Tibial nerve (tissue), 4 donors: Measurements from ENCODE around the gene E2F6. TPM values are rescaled to one million over a fixed set of nuclear protein-coding genes. Genes with fewer than 3 reads are reported as not detected.
A peak's percentile ranks its signal among the peaks of the same experiment; 100 is the strongest.

ENCODE experiments used
- DNase-seq, 2 donors: peaks; one replicate each; pipeline ENCODE4 v3.0.0-alpha.2; 2019; ENCODE audit warnings: low spot score in 2 of 2
- H3K27ac ChIP-seq, 4 donors: fragments of 200-600 bp; sonication (generic) in 3 of 4; one replicate each; pipeline ENCODE4 v1.5.1; 2017 to 2019; ENCODE audit warnings: mild to moderate bottlenecking in 1 of 4
- H3K27me3 ChIP-seq, 2 donors: fragments of 200-600 bp; sonication (generic) in 1 of 2; one replicate each; pipeline versions ENCODE4 v1.5.1 to v1.6.0; 2017 to 2019
- H3K36me3 ChIP-seq, 3 donors: fragments of 200-600 bp; sonication (generic); one replicate each; pipeline ENCODE4 v1.5.1; 2018 to 2019
- H3K4me1 ChIP-seq, 4 donors: fragments of 200-600 bp; sonication (generic) in 3 of 4; one replicate each; pipeline ENCODE4 v1.5.1; 2017 to 2019
- H3K4me3 ChIP-seq, 4 donors: fragments of 200-600 bp; sonication (generic) in 3 of 4; one replicate each; pipeline ENCODE4 v1.5.1; 2017 to 2019; ENCODE audit warnings: mild to moderate bottlenecking in 1 of 4, moderate library complexity in 1 of 4
- H3K9me3 ChIP-seq, 4 donors: fragments of 200-600 bp; sonication (generic) in 3 of 4; one replicate each; pipeline ENCODE4 v1.5.1; 2017 to 2019
- EP300 ChIP-seq, 2 donors: sonication (generic); formaldehyde crosslinking; IDR thresholded peaks; one replicate each; pipeline ENCODE4 v1.6.1; 2017; ENCODE audit warnings: antibody characterized with exemption in 2 of 2, mild to moderate bottlenecking in 1 of 2
- POLR2A ChIP-seq, 2 donors: fragments of 450-650 bp; IDR thresholded peaks; one replicate each; pipeline ENCODE4 v1.6.1; 2017; ENCODE audit warnings: antibody characterized with exemption in 2 of 2, mild to moderate bottlenecking in 2 of 2, moderate library complexity in 2 of 2
- WGBS, 2 donors: methylation state at CpG; one replicate each; pipeline ENCODE4 v1.1.5; 2018; 5-methylcytosine and 5-hydroxymethylcytosine counted together
- total RNA-seq, 4 donors: library from RNA; depleted of rRNA; stranded (reverse); fragments of >200 nt; gene quantifications; one replicate each; pipeline ENCODE4 v1.1.0, GENCODE V29; 2016
- TF ChIP-seq, protein P1 (sequence below), 5 experiments: fragments of 200-600 bp in 3 of 5; fragments of 450-650 bp in 2 of 5; sonication (generic) in 3 of 5; IDR thresholded peaks; one replicate each; pipeline ENCODE4 v1.5.1; 2016 to 2019; ENCODE audit warnings: antibody characterized with exemption in 5 of 5, mild to moderate bottlenecking in 3 of 5, moderate library complexity in 2 of 5

E2F6 gene
- total RNA-seq, 4 donors from 2014 or later, result 10.9 to 16.5 (median 13.8) TPM

DNA sequence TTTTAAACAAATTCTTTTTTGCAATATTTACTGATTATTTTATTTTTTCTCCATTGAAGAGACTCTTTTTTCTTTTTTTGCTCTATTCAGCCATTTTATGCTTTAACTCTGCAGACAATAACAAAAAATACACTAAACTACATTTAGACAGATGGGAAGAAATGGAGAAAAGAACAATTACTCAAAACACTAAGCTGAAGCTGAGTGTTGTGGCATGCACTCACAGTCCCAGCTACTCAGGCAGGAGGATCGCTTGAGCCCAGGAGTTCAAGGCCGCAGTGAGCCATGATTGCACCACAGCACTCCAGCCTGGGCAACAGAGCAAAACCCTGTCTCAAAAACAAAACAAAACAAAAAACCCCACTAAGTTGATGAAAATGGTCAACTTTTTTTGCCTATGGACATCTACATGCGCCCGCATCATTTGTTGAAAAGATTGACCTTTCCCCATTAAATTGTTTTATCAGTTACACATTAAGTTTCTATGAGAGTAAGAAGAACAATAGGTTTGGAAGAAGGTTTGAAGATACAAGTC is 43.0 kb downstream of the E2F6 start:
- no peak for DNase-seq
- no peak overlapping the region for H3K27ac ChIP-seq
- TF ChIP-seq POLR2A (IDR thresholded peaks at IDR 0.05) (no peak), EP300 (IDR thresholded peaks at IDR 0.05) (no peak)
- TF ChIP-seq, protein P1, sequence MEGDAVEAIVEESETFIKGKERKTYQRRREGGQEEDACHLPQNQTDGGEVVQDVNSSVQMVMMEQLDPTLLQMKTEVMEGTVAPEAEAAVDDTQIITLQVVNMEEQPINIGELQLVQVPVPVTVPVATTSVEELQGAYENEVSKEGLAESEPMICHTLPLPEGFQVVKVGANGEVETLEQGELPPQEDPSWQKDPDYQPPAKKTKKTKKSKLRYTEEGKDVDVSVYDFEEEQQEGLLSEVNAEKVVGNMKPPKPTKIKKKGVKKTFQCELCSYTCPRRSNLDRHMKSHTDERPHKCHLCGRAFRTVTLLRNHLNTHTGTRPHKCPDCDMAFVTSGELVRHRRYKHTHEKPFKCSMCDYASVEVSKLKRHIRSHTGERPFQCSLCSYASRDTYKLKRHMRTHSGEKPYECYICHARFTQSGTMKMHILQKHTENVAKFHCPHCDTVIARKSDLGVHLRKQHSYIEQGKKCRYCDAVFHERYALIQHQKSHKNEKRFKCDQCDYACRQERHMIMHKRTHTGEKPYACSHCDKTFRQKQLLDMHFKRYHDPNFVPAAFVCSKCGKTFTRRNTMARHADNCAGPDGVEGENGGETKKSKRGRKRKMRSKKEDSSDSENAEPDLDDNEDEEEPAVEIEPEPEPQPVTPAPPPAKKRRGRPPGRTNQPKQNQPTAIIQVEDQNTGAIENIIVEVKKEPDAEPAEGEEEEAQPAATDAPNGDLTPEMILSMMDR (IDR thresholded peaks at IDR 0.05), result no peak
- H3K36me3 ChIP-seq, result no peaks in the 10 kb centered on the region
- H3K4me3 ChIP-seq, result no peak overlapping the region
- peaks cover 0 to 6% (median under 1%) of the 10 kb centered on the region in 4 donors for H3K9me3 ChIP-seq
- H3K4me1 ChIP-seq, result no peaks in the 10 kb centered on the region
- WGBS, 2 donors, result 95 to 99% methylated on average over 4 of the region's 4 CpGs
- H3K27me3 ChIP-seq, result no peaks in the 10 kb centered on the region

DNA sequence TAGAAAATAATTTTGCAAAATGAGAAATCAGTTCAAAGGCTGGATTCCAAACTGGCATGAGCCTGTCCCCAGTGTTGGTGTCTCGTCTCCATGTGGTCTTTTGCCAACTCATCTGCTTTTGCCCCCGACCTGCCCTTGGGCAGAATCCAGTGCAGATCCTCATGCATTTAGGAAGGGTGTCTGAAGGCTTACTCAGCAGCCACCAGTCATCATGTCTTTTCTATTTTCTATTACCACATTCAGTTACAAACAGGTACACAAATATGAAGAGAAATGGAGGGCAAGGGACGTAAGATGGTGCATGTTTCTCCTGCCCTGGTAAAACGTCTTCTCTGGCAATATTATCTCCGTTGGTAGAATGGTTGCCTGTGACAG is 43.5 kb downstream of the E2F6 start:
- peaks cover 0 to 8% (median 2%) of the 10 kb centered on the region in 4 donors for H3K9me3 ChIP-seq
- no peaks in the 10 kb centered on the region for H3K4me1 ChIP-seq
- TF ChIP-seq, protein P1 (IDR thresholded peaks at IDR 0.05), result no peak
- TF ChIP-seq POLR2A (IDR thresholded peaks at IDR 0.05) (no peak), EP300 (IDR thresholded peaks at IDR 0.05) (no peak)
- DNase-seq, result no peak
- no peak overlapping the region for H3K4me3 ChIP-seq
- WGBS, 2 donors, result 86 to 87% methylated on average over 5 of the region's 5 CpGs
- no peaks in the 10 kb centered on the region for H3K27me3 ChIP-seq
- no peak overlapping the region for H3K27ac ChIP-seq
- no peaks in the 10 kb centered on the region for H3K36me3 ChIP-seq

DNA sequence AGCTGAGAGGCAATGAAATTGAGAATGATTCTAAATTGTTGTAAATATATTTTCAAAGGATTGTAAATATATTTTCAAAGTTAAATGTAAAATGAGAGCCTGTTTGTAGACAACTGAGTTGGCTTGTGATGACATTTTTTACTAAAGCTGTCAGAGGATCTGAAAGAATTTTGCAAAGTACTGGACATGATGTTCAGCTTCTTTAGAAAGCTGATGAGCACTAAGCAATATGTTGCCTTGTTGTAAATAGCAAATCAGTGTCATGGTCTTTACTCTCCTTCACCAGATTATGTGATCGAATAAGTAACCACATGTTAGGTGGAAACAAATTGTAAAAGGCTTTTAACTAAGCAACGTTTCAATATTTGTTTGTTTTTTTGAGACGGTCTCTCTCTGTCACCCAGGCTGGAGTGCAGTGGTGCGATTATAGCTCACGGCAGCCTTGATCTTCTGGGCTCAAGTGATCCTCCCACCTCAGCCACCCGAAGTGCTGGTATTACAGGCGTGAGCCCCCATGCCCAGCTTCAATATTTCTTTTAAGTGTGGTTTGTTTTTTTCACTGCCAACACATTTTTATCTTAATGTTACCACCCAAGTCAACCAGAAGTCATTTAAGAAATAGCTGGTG is 44.0 kb downstream of the E2F6 start:
- no peaks in the 10 kb centered on the region for H3K27me3 ChIP-seq
- no peaks in the 10 kb centered on the region for H3K36me3 ChIP-seq
- WGBS, 2 donors, result 72 to 81% methylated on average over 7 of the region's 7 CpGs
- H3K4me1 ChIP-seq, result no peaks in the 10 kb centered on the region
- no peak overlapping the region for H3K4me3 ChIP-seq
- TF ChIP-seq, protein P1 (IDR thresholded peaks at IDR 0.05), result no peak
- no peak for TF ChIP-seq EP300 (IDR thresholded peaks at IDR 0.05)
- TF ChIP-seq POLR2A (IDR thresholded peaks at IDR 0.05), result no peak
- no peak overlapping the region for H3K27ac ChIP-seq
- DNase-seq, result no peak
- H3K9me3 ChIP-seq, result peaks cover 0 to 8% (median 2%) of the 10 kb centered on the region in 4 donors

- WGBS, 2 donors, result 91 to 95% methylated on average over 9 of the region's 9 CpGs
- Histone ChIP-seq H3K27ac (peak overlapping the region in 1 of 4 donors; percentile 73), H3K36me3 (no peaks in the 10 kb centered on the region), H3K4me1 (no peaks in the 10 kb centered on the region), H3K9me3 (peaks cover 0 to 8% (median 2%) of the 10 kb centered on the region in 4 donors), H3K4me3 (no peak overlapping the region), H3K27me3 (no peaks in the 10 kb centered on the region)
- no peak for DNase-seq
- TF ChIP-seq EP300 (IDR thresholded peaks at IDR 0.05) (no peak), POLR2A (IDR thresholded peaks at IDR 0.05) (no peak)
- TF ChIP-seq, protein P1 (IDR thresholded peaks at IDR 0.05), result no peak
Measured at GRCh38 chr2:11420671-11421070, 45.3 kb downstream of the E2F6 start.

GRCh38 chr2:11420190-11420589 is 45.8 kb downstream of the E2F6 start:
- H3K36me3 ChIP-seq, result no peaks in the 10 kb centered on the region
- TF ChIP-seq POLR2A (IDR thresholded peaks at IDR 0.05) (no peak), EP300 (IDR thresholded peaks at IDR 0.05) (peak in 1 of 2 donors; percentile 34)
- TF ChIP-seq, protein P1 (IDR thresholded peaks at IDR 0.05), result no peak
- 65 to 72% methylated on average over 2 of the region's 2 CpGs for WGBS, 2 donors

More at GRCh38 chr2:11420190-11420589, 45.8 kb downstream of the E2F6 start:
- Histone ChIP-seq H3K27me3 (no peaks in the 10 kb centered on the region), H3K27ac (peak overlapping the region in 1 of 4 donors; percentile 73), H3K4me3 (no peak overlapping the region), H3K4me1 (no peaks in the 10 kb centered on the region), H3K9me3 (peaks cover 0 to 8% (median 2%) of the 10 kb centered on the region in 4 donors)
- DNase-seq, result no peak
